ENCODE data around the gene RAB40C.

GRCh38 chr16:554297-554621, 35.6 kb upstream of the RAB40C start:
- TF ChIP-seq CTCF (IDR thresholded peaks at IDR 0.05) (no peak), POLR2A (IDR thresholded peaks at IDR 0.05) (no peak), EP300 (IDR thresholded peaks at IDR 0.05) (no peak)

Measured in sigmoid colon (tissue), 4 donors.